Smooth muscle cell (in vitro differentiated cells): ENCODE results near the gene RD3L. TPM values are rescaled to one million over a fixed set of nuclear protein-coding genes. Genes with fewer than 3 reads are reported as not detected.

Experiments used
- DNase-seq: peaks from one replicate; lab custom pipeline; 2025; ENCODE audit not compliant: unreplicated experiment; lab: John Stamatoyannopoulos, UW
- H2AFZ ChIP-seq: fragments of 200-600 bp; sonication (generic); 2 replicates; pipeline ENCODE4 v1.6.0; 2016; ENCODE audit warnings: antibody characterized with exemption, low read depth, mild to moderate bottlenecking
- H3F3A ChIP-seq: fragments of 200-600 bp; sonication (generic); 2 replicates; pipeline ENCODE4 v1.6.0; 2017; ENCODE audit warnings: antibody characterized with exemption, low read depth
- H3K27ac ChIP-seq: fragments of 200-600 bp; sonication (generic); 2 replicates; pipeline ENCODE4 v1.5.1; 2016; ENCODE audit warnings: low read depth, mild to moderate bottlenecking
- H3K27me3 ChIP-seq: fragments of 200-600 bp; sonication (generic); 2 replicates; pipeline ENCODE4 v1.6.1; 2016; ENCODE audit warnings: low read depth, mild to moderate bottlenecking
- H3K36me3 ChIP-seq: fragments of 200-600 bp; sonication (generic); 2 replicates; pipeline ENCODE4 v1.5.1; 2016; ENCODE audit warnings: low read depth
- H3K4me1 ChIP-seq: fragments of 200-600 bp; sonication (generic); 2 replicates; pipeline ENCODE4 v1.5.1; 2016; ENCODE audit warnings: low read depth
- H3K4me2 ChIP-seq: fragments of 200-600 bp; sonication (generic); 2 replicates; pipeline ENCODE4 v1.6.0; 2016; ENCODE audit warnings: mild to moderate bottlenecking
- H3K4me3 ChIP-seq: fragments of 200-600 bp; sonication (generic); 2 replicates; pipeline ENCODE4 v1.5.1; 2016; ENCODE audit warnings: mild to moderate bottlenecking
- H3K79me2 ChIP-seq: fragments of 200-600 bp; sonication (generic); 2 replicates; pipeline ENCODE4 v1.6.0; 2016; ENCODE audit warnings: low read depth, mild to moderate bottlenecking
- H3K9ac ChIP-seq: fragments of 200-600 bp; sonication (generic); 2 replicates; pipeline ENCODE4 v1.6.0; 2016; ENCODE audit warnings: low read depth
- H3K9me3 ChIP-seq: fragments of 200-600 bp; sonication (generic); replicated peaks from 2 replicates; pipeline ENCODE4 v1.5.1; 2016; ENCODE audit warnings: low read depth
- H4K20me1 ChIP-seq: fragments of 200-600 bp; sonication (generic); 2 replicates; pipeline ENCODE4 v1.6.0; 2016; ENCODE audit warnings: low read depth
- CTCF ChIP-seq: fragments of 200-600 bp; sonication (generic); IDR thresholded peaks from 2 replicates; pipeline ENCODE4 v1.5.1; 2017; ENCODE audit warnings: borderline replicate concordance, mild to moderate bottlenecking, antibody characterized with exemption; ENCODE audit not compliant: insufficient read depth, poor library complexity, severe bottlenecking
- WGBS: methylation state at CpG from one replicate; pipeline ENCODE4 v1.1.7; 2016; ENCODE audit warnings: low lambda C conversion rate; 5-methylcytosine and 5-hydroxymethylcytosine counted together
- polyA plus RNA-seq: library from polyadenylated mRNA; unstranded; fragments of >200 nt; fragmentation: Nextera tagmentation; extraction: Ambion mirVana; gene quantifications from 2 replicates; pipeline ENCODE4 v1.2.1, GENCODE V29; 2016
- total RNA-seq: library from RNA; depleted of rRNA; stranded (reverse); fragments of >200 nt; gene quantifications from 2 replicates; pipeline ENCODE4 v1.2.3, GENCODE V29; 2014

Gene RD3L
- total and polyA plus RNA-seq, 2 experiments from 2014 or later: not detected

DNA sequence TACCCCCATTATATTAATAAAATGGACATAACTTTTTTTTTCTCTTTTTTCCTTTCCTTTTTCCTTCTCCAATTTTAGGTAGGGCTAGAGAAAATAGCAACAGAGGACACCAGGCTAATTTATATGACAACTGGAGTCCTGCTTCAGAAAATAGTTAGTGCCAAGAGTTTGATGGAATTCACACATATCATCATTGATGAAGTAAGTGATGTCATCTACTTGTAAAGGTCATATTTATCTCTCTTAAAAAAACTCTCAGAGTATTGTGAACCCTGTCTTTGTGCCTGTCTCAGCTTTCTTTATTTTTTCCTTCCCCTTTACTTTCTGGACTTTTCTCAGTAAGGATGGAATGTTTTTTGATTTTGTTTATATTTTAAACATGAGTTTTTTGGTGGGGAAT, 24.3 kb upstream of the RD3L start:
- no peaks in the 10 kb centered on the region for H3K36me3 ChIP-seq
- H3K9me3 ChIP-seq: no peaks in the 10 kb centered on the region
- H3K4me3 ChIP-seq: no peak overlapping the region
- DNase-seq: no peak
- no peaks in the 10 kb centered on the region for H3K79me2 ChIP-seq
- H3K9ac ChIP-seq: no peak overlapping the region
- H3K27me3 ChIP-seq: peaks cover 7% of the 10 kb centered on the region
- H3K27ac ChIP-seq: no peak overlapping the region
- H3K4me2 ChIP-seq: no peak overlapping the region
- no peaks in the 10 kb centered on the region for H4K20me1 ChIP-seq
- H2AFZ ChIP-seq: no peak overlapping the region
- no peaks in the 10 kb centered on the region for H3F3A ChIP-seq
- H3K4me1 ChIP-seq: no peaks in the 10 kb centered on the region
- TF ChIP-seq CTCF: no peak

- no peaks in the 10 kb centered on the region for H4K20me1 ChIP-seq
- H3K4me3 ChIP-seq: no peak overlapping the region
- no peak overlapping the region for H3K4me2 ChIP-seq
- no peaks in the 10 kb centered on the region for H3K36me3 ChIP-seq
- H2AFZ ChIP-seq: no peak overlapping the region
- H3K9me3 ChIP-seq: no peaks in the 10 kb centered on the region
- 89% methylated on average over 5 of the region's 5 CpGs for WGBS
- no peaks in the 10 kb centered on the region for H3F3A ChIP-seq
- H3K27ac ChIP-seq: no peak overlapping the region
- H3K27me3 ChIP-seq: peaks cover 7% of the 10 kb centered on the region
- no peak overlapping the region for H3K9ac ChIP-seq
- H3K79me2 ChIP-seq: no peaks in the 10 kb centered on the region
- no peak for TF ChIP-seq CTCF
- DNase-seq: no peak
- H3K4me1 ChIP-seq: no peaks in the 10 kb centered on the region
Observed at GRCh38 chr14:103961928-103962578, 19.7 kb upstream of the RD3L start.

GRCh38 chr14:103960457-103961055, 18.2 kb upstream of the RD3L start:
- H3K79me2 ChIP-seq: no peaks in the 10 kb centered on the region
- no peak overlapping the region for H3K27ac ChIP-seq
- no peaks in the 10 kb centered on the region for H4K20me1 ChIP-seq
- no peak overlapping the region for H3K4me2 ChIP-seq
- peaks cover 3% of the 10 kb centered on the region for H3K27me3 ChIP-seq
- no peak overlapping the region for H3K4me3 ChIP-seq
- H3K9me3 ChIP-seq: no peaks in the 10 kb centered on the region
- TF ChIP-seq CTCF: no peak
- 83% methylated on average over 11 of the region's 11 CpGs for WGBS
- no peak overlapping the region for H2AFZ ChIP-seq
- DNase-seq: no peak
- H3K9ac ChIP-seq: no peak overlapping the region
- H3K36me3 ChIP-seq: no peaks in the 10 kb centered on the region
- no peaks in the 10 kb centered on the region for H3K4me1 ChIP-seq
- H3F3A ChIP-seq: no peaks in the 10 kb centered on the region

DNA sequence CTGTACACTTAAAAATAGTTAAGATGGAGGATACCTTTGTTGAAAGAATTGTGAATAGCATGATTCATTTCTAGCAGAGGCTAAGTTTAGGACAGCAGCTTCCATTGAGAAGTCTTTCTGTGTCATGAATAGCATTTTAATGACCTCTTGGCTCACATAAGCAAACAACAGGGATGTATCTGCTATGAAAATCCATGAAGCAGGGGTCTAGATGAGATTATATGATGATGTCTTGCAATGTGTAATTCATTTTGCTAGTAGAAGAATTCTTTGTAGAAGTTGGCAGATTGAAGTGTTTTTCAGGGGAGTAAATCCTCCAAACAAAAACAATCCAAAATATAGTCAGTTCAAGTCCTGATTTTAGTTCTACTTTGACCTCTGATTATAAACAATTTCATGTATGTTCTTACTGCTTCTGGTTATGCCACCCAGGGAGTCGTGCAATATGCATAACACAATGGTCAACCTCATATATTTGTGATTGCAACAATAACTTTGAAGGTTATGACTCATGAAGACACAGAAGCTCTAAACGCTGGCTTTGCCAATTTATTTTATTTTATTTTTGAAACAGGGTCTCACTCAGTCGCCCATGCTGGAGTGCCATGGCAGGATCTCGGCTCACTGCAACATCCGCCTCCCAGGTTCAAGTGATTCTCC, 6.9 kb upstream of the RD3L start:
- Histone ChIP-seq H4K20me1 (no peaks in the 10 kb centered on the region), H3K4me2 (no peak overlapping the region), H3K4me3 (no peak overlapping the region), H3K79me2 (no peaks in the 10 kb centered on the region), H3K27me3 (no peaks in the 10 kb centered on the region), H3K9ac (no peak overlapping the region), H3K9me3 (no peaks in the 10 kb centered on the region), H2AFZ (no peak overlapping the region), H3K36me3 (no peaks in the 10 kb centered on the region), H3K27ac (no peak overlapping the region), H3F3A (no peaks in the 10 kb centered on the region), H3K4me1 (no peaks in the 10 kb centered on the region)
- no peak for DNase-seq
- TF ChIP-seq CTCF: no peak
- WGBS: 92% methylated on average over 5 of the region's 5 CpGs
